K562 (cell line): ENCODE measurements around the gene RHOF. TPM values are rescaled to one million over a fixed set of nuclear protein-coding genes. Genes with fewer than 3 reads are reported as not detected.

Experiments used
- CBX5 ChIP-seq: IDR thresholded peaks from 2 replicates; pipeline ENCODE4 v1.6.1; 2014; ENCODE audit warnings: low read depth, borderline replicate concordance
- CHD1 ChIP-seq: fragments of 200-600 bp; sonication (generic); IDR thresholded peaks from one replicate; pipeline ENCODE4 v1.6.1; 2012; ENCODE audit warnings: mild to moderate bottlenecking, moderate library complexity, low read length, inconsistent platforms
- DDX20 ChIP-seq: fragments of 450-650 bp; IDR thresholded peaks from 2 replicates; pipeline ENCODE4 v1.6.1; 2016; ENCODE audit warnings: missing genetic modification characterization, low read depth, mild to moderate bottlenecking, missing compliant biosample characterization, moderate library complexity
- HCFC1 ChIP-seq: IDR thresholded peaks from 2 replicates; pipeline ENCODE4 v1.6.1; 2012; ENCODE audit warnings: low read depth, low read length, improper control_type of control experiment
- HDAC1 ChIP-seq, 2 experiments: fragments of 450-650 bp; IDR thresholded peaks; 2 replicates each; pipeline ENCODE4 v1.6.1; 2016 to 2017; ENCODE audit warnings: inconsistent platforms in 1 of 2, mild to moderate bottlenecking in 1 of 2, moderate library complexity in 1 of 2
- RBM17 ChIP-seq: fragments of 200-400 bp; formaldehyde crosslinking; IDR thresholded peaks from 2 replicates; pipeline ENCODE4 v1.6.1; 2017; ENCODE audit warnings: low read depth, mild to moderate bottlenecking, low read length, borderline replicate concordance
- STAT5B ChIP-seq: fragments of 250-450 bp; sonication (Bioruptor Pico); IDR thresholded peaks from 2 replicates; pipeline ENCODE4 v1.8.0; 2021; ENCODE audit warnings: mild to moderate bottlenecking, inconsistent platforms
- TCF7L2 ChIP-seq: fragments of 150-350 bp; IDR thresholded peaks from 2 replicates; pipeline ENCODE4 v1.6.1; 2016; ENCODE audit warnings: low read depth, mild to moderate bottlenecking, low read length, moderate library complexity
- ZBTB7A ChIP-seq: IDR thresholded peaks from 2 replicates; pipeline ENCODE4 v1.6.1; 2011; ENCODE audit warnings: low read depth, mild to moderate bottlenecking, low read length, moderate library complexity, borderline replicate concordance; ENCODE audit not compliant: control insufficient read depth
- ZNF232 ChIP-seq: sonication (generic); formaldehyde crosslinking; IDR thresholded peaks from 2 replicates; pipeline ENCODE4 v1.8.0; 2022; ENCODE audit warnings: mild to moderate bottlenecking, missing genetic modification reagents
- ZNF253 ChIP-seq: fragments of 250-450 bp; sonication (Bioruptor Pico); conservative IDR thresholded peaks from 2 replicates; pipeline ENCODE4 v1.6.1; 2021; ENCODE audit warnings: mild to moderate bottlenecking
- polyA plus RNA-seq, 8 experiments: library from polyadenylated mRNA; depleted of rRNA in 4 of 8; stranded (reverse) in 5 of 8; unstranded in 3 of 8; fragments of >200 nt; fragmentation: Nextera tagmentation in 2 of 8; fragmentation: Illumina TruSeq in 1 of 8; extraction: Ambion mirVana in 2 of 8; extraction: Trizol in 1 of 8; gene quantifications; 2 replicates each; pipeline versions ENCODE4 v1.2.1 to v1.2.3, GENCODE V29; 2011 to 2014; ENCODE audit warnings: inconsistent platforms in 1 of 8, missing spikeins in 1 of 8
- total RNA-seq, 7 experiments: library from RNA; depleted of rRNA in 6 of 7; stranded (reverse); fragments of >200 nt in 6 of 7; fragmentation: Illumina TruSeq in 2 of 7; extraction: Trizol in 2 of 7; gene quantifications; 2 replicates each; pipeline versions ENCODE4 v1.2.1 to v1.2.3, GENCODE V29; 2011 to 2021; ENCODE audit warnings: low replicate concordance in 1 of 7
- TF ChIP-seq, protein P1 (sequence below), 3 experiments: fragments of 200-800 bp in 1 of 3; sonication (Bioruptor generic) in 1 of 3; sonication (generic) in 1 of 3; formaldehyde crosslinking in 1 of 3; IDR thresholded peaks; 2 replicates each; pipeline versions ENCODE4 v1.6.1 to v1.8.0; 2016 to 2022; ENCODE audit warnings: mild to moderate bottlenecking in 2 of 3, missing compliant biosample characterization in 2 of 3, missing genetic modification characterization in 2 of 3, missing genetic modification reagents in 1 of 3
- TF ChIP-seq, protein P2 (sequence below), 2 experiments: fragments of 450-650 bp; conservative IDR thresholded peaks; 2 replicates each; pipeline ENCODE4 v1.6.1; 2017; ENCODE audit warnings: mild to moderate bottlenecking in 2 of 2, moderate library complexity in 2 of 2
- TF ChIP-seq, protein P3 (sequence below): conservative IDR thresholded peaks from 2 replicates; pipeline ENCODE4 v1.6.1; 2011; ENCODE audit warnings: low read depth, mild to moderate bottlenecking, low read length; ENCODE audit not compliant: control insufficient read depth
- TF ChIP-seq, protein P4 (sequence below): fragments of 200-400 bp; formaldehyde crosslinking; IDR thresholded peaks from 2 replicates; pipeline ENCODE4 v1.6.1; 2017; ENCODE audit warnings: mild to moderate bottlenecking, low read depth, low read length, moderate library complexity
- TF ChIP-seq, protein P5 (sequence below): fragments of 450-650 bp; IDR thresholded peaks from 2 replicates; pipeline ENCODE4 v1.6.1; 2016; ENCODE audit warnings: borderline replicate concordance
- TF ChIP-seq, protein P6 (sequence below): fragments of 200-800 bp; sonication (Bioruptor generic); IDR thresholded peaks from 2 replicates; pipeline ENCODE4 v1.6.1; 2017; ENCODE audit warnings: missing genetic modification characterization, missing compliant biosample characterization

RHOF gene
- total and polyA plus RNA-seq, 9 of the 15 experiments (the other 6 are each of a cell fraction or from before 2014, with no cell fraction given): 0.13 to 10.1 (median 4.0) TPM

DNA sequence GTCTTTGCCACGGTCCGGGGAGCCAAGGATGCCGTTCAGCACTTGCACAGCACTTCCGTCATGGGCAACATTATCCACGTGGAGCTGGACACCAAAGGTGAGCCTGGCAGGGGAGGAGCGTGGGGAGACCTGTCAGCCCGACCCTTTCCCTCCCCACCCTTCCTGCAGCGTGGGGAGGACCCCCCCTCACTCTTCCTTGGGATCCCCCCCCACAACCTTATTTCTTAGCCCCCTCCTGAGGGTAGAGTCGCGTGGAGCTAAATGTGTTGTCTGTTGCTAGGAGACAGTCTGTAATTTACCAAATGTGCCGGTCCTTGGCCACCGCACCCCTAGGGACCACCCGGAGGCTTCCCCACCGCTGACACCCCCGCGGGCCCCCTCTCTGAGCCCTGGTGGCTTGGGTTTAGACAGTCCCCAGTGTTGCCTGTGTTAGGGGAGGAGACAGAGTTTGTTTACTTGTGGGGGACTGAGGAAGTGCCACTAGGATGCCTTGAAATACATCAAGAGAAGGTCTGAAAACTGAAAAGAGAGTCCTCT is 12.6 kb upstream of the RHOF start (continued):
- TF ChIP-seq ZNF253 (CRISPR knock-in tag): no peak
- TF ChIP-seq DDX20 (tag): no peak
- TF ChIP-seq, protein P1, sequence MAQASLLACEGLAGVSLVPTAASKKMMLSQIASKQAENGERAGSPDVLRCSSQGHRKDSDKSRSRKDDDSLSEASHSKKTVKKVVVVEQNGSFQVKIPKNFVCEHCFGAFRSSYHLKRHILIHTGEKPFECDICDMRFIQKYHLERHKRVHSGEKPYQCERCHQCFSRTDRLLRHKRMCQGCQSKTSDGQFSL (CRISPR knock-in tag; IDR thresholded peaks at IDR 0.05): 0 out of 2 replicates have a peak, but pooled peaks have one; percentile 49
- TF ChIP-seq, protein P1 (tag; IDR thresholded peaks at IDR 0.05): no peak
- TF ChIP-seq ZBTB7A: 0 out of 2 replicates have a peak, but pooled peaks have one; percentile 19
- no peak for TF ChIP-seq ZNF232 (CRISPR knock-in tag)
- TF ChIP-seq, protein P2, sequence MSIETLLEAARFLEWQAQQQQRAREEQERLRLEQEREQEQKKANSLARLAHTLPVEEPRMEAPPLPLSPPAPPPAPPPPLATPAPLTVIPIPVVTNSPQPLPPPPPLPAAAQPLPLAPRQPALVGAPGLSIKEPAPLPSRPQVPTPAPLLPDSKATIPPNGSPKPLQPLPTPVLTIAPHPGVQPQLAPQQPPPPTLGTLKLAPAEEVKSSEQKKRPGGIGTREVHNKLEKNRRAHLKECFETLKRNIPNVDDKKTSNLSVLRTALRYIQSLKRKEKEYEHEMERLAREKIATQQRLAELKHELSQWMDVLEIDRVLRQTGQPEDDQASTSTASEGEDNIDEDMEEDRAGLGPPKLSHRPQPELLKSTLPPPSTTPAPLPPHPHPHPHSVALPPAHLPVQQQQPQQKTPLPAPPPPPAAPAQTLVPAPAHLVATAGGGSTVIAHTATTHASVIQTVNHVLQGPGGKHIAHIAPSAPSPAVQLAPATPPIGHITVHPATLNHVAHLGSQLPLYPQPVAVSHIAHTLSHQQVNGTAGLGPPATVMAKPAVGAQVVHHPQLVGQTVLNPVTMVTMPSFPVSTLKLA (conservative IDR thresholded peaks at IDR 0.05): peak; percentile 94 to 96
- TF ChIP-seq, protein P3, sequence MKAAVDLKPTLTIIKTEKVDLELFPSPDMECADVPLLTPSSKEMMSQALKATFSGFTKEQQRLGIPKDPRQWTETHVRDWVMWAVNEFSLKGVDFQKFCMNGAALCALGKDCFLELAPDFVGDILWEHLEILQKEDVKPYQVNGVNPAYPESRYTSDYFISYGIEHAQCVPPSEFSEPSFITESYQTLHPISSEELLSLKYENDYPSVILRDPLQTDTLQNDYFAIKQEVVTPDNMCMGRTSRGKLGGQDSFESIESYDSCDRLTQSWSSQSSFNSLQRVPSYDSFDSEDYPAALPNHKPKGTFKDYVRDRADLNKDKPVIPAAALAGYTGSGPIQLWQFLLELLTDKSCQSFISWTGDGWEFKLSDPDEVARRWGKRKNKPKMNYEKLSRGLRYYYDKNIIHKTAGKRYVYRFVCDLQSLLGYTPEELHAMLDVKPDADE: 0 out of 2 replicates have a peak, but pooled peaks have one; percentile 32
- peak in 1 of 2 experiments; percentile 95; a peak in 2 of 4 replicates for TF ChIP-seq HDAC1 (IDR thresholded peaks at IDR 0.05)
- no peak for TF ChIP-seq CHD1
- TF ChIP-seq, protein P4, sequence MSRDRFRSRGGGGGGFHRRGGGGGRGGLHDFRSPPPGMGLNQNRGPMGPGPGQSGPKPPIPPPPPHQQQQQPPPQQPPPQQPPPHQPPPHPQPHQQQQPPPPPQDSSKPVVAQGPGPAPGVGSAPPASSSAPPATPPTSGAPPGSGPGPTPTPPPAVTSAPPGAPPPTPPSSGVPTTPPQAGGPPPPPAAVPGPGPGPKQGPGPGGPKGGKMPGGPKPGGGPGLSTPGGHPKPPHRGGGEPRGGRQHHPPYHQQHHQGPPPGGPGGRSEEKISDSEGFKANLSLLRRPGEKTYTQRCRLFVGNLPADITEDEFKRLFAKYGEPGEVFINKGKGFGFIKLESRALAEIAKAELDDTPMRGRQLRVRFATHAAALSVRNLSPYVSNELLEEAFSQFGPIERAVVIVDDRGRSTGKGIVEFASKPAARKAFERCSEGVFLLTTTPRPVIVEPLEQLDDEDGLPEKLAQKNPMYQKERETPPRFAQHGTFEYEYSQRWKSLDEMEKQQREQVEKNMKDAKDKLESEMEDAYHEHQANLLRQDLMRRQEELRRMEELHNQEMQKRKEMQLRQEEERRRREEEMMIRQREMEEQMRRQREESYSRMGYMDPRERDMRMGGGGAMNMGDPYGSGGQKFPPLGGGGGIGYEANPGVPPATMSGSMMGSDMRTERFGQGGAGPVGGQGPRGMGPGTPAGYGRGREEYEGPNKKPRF: no peak
- TF ChIP-seq, protein P5, sequence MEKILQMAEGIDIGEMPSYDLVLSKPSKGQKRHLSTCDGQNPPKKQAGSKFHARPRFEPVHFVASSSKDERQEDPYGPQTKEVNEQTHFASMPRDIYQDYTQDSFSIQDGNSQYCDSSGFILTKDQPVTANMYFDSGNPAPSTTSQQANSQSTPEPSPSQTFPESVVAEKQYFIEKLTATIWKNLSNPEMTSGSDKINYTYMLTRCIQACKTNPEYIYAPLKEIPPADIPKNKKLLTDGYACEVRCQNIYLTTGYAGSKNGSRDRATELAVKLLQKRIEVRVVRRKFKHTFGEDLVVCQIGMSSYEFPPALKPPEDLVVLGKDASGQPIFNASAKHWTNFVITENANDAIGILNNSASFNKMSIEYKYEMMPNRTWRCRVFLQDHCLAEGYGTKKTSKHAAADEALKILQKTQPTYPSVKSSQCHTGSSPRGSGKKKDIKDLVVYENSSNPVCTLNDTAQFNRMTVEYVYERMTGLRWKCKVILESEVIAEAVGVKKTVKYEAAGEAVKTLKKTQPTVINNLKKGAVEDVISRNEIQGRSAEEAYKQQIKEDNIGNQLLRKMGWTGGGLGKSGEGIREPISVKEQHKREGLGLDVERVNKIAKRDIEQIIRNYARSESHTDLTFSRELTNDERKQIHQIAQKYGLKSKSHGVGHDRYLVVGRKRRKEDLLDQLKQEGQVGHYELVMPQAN: peak; percentile 95
- TF ChIP-seq HCFC1: no peak
- TF ChIP-seq TCF7L2: no peak
- no peak for TF ChIP-seq RBM17
- TF ChIP-seq, protein P6, sequence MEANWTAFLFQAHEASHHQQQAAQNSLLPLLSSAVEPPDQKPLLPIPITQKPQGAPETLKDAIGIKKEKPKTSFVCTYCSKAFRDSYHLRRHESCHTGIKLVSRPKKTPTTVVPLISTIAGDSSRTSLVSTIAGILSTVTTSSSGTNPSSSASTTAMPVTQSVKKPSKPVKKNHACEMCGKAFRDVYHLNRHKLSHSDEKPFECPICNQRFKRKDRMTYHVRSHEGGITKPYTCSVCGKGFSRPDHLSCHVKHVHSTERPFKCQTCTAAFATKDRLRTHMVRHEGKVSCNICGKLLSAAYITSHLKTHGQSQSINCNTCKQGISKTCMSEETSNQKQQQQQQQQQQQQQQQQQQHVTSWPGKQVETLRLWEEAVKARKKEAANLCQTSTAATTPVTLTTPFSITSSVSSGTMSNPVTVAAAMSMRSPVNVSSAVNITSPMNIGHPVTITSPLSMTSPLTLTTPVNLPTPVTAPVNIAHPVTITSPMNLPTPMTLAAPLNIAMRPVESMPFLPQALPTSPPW (CRISPR knock-in tag): peak; percentile 12; the same call in 1 of the 2 replicates
- TF ChIP-seq STAT5B: no peak
- TF ChIP-seq CBX5: no peak
